Activated CD4-positive, alpha-beta T cell treated with anti-CD3 and anti-CD28 coated beads, Interleukin-2, amount 50 U/mL, for 48 hours (primary cell): ENCODE data around the gene DSN1.
A peak's percentile ranks its signal among the peaks of the same experiment; 100 is the strongest.
"Not testable (repeated sequence)": the region's sequence is repeated elsewhere in the genome, so short reads cannot be mapped to it uniquely, and the experiment has no call there.

Experiments used
- DNase-seq, 2 experiments: peaks; one replicate each; pipeline ENCODE4 v3.0.0-alpha.2; 2020

The DSN1 gene, protein sequence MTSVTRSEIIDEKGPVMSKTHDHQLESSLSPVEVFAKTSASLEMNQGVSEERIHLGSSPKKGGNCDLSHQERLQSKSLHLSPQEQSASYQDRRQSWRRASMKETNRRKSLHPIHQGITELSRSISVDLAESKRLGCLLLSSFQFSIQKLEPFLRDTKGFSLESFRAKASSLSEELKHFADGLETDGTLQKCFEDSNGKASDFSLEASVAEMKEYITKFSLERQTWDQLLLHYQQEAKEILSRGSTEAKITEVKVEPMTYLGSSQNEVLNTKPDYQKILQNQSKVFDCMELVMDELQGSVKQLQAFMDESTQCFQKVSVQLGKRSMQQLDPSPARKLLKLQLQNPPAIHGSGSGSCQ

DNA sequence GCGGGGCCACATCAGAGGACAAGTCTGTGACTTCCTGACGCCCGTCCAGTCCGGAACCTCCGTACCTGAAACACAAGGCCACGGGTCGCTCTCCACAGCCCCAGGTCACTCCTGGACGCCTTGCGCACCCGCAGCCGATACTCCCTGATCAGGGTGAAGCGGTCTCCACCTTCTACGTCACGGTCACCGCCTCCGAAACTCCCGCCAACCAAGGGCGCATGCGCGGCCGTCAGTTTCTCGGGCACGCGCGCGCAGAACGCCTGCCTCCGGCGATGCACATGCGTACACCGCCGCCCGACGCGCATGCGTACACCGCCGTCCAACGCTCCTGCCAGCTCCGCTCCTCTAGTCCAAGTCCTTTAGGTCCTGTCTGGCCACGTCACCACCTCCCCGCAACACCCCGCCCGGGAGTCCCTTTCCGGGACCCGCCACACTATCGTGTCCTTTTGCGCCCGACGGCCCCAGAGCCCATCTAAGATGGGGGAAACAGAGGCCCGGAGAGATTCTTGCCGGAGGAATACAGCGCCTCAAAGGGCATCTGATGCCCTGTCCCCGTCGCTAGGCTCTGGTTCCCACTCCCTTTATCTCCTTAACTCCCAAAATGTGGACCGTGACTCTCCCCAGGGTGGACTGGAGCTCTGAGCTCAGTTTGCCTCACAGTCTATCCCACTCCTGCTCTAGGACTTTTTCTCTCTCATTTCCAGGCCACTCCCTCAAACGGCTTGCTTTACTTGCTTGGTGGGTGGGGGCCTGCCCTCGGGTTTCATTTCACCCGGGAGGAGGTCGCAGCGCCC, at the start of gene DSN1:
Gene DSN1 (minus strand): TSS at position 167 of the 794 bp plus-strand sequence. CDS start 2,305 bp downstream, outside the sequence.
- peak; percentile 99 for DNase-seq

DNA sequence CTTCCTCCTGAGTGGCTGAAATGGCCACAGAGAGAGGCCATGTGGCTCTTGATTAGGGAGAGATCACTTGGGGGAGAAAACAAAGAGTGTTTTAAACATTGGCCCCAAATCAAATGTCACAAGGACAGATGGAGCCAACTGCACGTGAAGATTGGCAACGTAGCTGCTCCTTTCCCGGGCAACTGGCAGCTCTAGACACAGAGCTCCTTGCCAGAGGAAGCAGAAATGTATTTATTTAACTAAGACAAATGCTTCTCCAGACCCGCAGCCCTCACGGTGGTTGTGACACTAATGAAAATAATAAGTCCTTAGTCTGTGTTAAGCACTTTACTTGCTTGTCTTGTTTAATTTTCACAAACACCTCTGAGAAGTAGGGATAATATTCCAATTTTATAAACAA, 49.6 kb upstream of the DSN1 start:
- no peak for DNase-seq

DNA sequence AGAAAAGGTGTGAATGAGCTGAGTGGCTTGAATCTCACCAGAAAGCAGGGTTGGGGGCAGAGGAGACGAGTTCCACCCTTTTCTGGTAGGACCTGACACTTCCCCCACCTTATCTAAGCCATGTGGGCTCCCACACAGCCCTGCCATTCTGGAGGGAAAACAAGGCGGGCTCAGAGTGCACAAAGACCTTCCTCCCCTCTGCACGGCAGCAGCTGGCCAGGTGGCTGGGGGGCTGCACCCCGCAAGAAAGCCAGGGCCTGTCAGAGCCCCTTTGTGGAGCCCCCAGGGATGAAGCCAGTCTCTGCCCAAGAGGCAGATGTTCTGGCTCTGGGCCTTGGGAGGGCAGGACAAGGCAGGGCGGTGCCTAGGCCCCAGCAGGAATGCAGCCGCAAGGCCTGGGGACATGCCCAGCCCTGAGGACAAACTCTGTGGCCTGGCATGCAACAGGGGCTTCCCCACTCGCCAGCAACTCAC, 48.4 kb upstream of the DSN1 start:
- no peak for DNase-seq

DNA sequence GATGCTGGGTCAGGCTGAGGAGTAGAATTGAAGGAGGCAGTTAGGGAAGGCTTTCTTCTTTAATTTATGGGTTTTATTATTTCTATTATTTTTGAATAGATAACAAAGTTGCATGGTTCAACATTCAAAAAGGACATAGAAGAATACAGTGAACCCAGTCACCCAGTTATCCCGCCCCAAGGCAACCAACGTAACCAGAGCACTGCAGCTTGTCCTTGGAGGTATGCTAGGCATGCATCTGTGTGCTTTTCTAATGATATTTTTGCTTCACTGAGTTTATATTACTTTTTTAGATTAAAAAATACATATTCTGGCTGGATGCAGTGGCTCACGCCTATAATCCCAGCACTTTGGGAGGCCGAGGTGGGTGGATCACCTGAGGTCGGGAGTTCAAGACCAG, 47.4 kb upstream of the DSN1 start:
- DNase-seq = no peak

DNA sequence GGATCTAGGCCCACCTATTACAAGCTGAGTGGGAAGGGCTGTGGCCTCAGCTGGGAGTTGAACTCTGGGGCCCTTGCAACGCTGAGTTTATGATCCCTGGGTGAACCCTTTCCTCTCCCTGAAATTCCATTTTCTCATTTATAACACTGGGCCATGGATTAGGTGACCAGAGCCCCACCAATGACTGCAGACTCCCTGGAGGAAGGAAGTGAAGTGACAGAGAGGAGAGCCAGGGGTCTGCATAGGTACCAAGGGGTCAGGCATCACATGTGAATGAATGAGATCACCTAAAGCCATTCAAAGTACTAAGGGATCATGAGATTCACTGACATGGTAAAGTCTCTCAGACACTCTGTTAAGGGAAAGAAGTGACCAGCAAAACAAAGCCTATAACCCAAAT, 46.5 kb upstream of the DSN1 start:
- DNase-seq = no peak

DNA sequence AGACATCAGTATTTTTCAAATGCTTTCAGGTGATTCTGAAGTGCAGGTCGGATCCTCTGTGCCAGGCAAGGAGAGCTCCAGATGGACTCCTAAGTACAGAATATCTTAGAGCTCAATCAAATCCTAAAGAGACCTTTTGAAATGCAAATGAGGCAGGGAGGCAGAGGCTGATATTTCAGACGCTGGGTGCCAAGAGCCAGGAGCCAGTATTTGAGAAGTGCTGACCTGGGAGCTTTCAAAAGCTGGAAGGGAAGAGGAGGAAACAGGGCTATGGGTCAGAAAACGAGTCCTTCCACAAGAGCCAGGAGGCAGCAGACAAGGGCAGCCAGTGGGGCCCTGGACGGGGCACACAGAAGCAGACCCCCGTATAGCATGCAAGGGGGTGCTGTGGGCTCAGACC, 46.1 kb upstream of the DSN1 start:
- DNase-seq = no peak

DNA sequence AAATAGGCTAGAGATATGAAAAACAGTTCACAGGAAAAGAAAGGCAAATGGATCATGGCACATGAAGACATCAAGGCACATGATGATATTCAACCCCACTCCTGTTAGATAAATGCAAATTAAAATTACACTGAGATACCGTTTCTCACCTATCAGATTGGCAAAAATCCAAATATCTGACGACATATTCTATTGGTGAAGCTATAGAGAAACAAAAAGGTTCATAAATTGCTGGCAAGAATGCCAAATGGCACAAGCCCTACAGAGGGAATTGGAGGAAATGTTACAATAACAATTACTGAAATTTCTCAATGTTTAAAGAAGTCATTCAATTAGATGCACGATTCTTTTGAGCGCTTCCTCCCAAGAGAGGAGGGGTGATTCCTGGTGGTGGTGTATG, 45.3 kb upstream of the DSN1 start:
- DNase-seq = no peak

DNA sequence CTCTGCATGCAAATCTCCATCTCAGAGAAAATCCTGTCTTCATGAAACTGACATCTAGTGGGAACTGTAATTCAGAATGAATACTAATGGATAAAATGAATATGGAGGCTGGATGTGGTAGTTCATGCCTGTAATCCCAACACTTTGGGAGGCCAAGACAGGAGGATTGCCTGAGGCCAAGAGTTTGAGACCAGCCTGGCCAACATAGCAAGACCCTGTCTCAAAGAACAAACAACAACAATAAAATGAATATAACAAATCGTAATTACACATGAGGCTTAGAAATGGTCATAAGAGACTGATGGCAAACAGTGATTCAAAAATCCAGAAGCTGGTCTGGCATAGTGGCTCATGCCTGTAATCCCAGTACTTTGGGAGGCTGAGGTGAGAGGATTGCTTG, 44.6 kb upstream of the DSN1 start:
- DNase-seq = no peak

DNA sequence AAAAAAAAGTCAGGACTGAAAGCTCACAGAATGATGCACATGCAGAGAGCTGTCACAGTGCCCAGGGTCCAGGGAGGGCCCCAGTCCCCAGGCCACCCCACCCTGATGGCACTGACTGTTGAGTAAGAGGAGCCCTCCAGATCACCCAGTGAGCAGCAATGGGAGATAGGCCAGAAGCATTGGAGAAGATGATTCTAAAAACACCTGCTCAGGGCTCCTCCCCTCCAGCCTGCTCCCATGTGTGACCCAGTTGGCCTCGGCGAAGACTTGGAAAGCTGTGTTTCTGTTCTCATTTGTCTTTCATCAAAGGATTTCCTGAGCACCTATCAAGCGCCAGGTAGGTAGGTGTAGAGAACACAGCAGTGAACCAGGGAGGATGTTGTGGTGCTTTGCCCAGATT, 43.9 kb upstream of the DSN1 start:
- no peak for DNase-seq

DNA sequence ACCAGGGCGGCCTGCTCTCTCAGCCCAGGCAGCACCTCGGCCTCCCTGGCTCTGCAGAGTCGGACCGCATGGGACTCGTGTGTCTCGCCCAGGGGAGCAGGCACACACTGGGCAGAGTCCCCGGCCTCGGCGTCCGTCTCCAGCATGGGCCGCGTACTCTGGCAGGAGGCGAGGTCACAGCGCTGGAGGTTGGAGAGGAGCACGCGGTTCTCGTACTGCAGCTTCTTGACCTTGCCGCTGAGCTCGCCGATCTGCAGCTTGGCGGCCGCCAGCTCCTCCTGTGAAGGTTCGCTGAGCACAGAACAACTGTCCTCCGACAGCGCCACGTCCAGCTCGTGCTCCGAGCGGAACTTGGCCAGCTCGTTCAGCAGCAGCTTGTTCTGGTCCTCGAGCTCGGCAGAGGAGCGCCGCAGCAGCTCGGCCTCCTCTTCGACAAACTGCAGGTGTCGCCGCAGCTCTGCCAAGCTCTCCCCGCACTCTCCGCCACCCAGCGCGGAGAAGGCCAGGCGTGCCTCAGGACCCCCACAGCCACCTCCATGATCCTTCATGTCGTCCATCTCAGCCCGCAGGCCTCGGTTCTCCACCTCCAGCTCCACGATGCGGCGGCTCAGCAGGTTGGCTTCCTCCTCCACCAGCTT, 42.0 kb upstream of the DSN1 start:
- DNase-seq = no peak

DNA sequence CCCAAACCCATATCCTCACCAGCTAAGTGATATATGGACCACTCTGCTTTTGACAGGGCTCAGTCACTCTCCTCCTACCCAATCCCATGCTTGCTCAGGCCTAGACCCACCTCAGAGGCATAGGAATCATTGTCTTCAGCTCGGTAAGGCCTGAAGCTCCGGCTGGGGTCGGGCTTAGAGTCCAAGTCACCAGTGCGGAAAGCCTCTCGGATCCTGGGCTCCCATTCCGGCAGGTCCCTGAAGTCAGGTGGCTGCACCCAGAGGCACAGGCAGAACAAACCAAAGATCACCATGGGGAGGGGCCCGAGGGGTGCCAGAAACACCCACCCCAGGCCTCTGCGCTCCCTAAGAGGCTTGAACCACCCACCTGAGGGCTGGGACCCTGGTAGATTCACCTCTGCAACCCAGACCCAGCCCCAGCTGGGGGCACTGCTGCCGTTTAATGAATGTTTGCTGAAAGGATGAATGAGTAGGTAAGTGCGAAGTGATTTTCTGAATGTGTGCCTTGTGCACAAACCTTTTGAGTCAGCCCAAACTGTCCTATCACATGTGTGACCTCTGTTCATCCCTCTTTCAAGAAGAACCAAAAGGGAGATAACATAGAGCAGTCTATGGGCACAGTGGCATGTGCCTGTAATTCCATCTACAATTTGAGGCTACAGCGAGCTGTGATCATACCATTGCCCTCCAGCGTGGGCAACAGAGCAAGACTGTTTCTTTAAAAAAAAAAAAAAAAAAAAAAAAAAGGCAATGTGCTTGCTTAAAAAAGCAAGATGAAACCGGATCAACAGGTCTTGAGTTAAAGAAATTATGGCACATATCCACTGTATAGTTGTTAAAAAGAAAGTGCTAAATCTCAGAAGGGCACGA, 39.3 kb upstream of the DSN1 start:
- no peak for DNase-seq

DNA sequence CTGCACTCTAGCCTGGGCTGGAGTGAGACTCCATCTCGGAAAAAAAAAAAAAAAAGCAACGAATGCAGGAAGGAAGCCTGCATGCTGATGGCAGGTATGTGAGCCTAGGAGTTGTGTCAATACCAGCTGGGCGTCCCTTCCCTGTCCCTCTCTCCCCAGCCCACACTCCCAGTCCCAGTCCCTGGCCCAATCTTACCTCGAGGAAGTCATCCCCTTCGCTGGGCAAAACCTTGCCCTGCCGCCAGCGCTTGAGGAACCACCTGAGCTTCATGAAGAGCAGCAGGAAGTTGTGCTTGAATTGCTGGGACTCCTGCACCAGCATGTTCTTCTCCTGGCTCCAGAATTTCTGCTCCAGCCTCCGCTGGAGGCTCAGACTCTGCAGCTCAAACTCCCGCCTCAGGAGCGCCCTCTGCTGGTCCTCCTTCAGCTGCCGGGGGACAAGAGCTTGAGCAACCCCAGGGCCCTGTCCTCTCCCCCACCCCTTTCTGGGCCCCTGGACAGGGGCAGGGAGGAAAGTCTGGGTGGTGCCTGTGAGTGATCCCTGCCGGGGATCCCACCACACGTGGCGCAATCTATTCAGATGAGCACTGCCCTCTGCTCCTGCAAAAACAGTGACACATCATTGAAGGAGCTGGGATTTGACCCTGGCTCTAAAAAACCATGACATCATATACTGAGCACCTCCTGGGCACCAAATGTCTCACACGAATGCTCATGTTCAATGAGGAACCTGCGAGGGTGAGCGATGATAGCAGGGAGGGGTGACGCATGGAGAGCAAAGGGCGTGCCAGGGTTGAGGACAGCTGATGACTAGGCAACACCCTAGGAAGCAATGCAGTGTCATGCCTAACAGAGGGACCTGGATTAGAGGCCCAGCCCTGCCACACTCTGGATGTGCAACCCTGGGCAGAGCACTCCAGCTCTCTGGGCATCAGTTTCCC, 35.0 kb upstream of the DSN1 start:
- peak; percentile 88 to 89 for DNase-seq

DNA sequence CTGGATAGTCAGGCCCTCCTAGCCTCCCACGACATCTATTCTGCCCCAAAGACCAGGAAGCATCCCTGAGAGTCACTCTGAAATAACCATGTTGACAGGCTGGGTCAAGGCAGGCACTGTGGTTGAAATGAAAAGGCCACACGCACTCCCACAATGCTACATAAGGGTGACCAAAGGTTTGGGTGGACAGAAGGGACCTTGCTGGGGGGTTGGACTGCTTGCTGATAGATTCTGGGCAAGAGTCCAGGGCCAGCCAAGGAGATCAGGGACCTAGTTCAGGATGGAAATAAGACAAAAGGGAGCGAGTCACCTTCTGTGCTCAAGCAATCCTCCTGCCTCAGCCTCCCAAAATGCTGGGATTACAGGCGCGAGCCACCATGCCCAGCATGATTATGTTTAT, 32.5 kb upstream of the DSN1 start:
- no peak for DNase-seq

DNA sequence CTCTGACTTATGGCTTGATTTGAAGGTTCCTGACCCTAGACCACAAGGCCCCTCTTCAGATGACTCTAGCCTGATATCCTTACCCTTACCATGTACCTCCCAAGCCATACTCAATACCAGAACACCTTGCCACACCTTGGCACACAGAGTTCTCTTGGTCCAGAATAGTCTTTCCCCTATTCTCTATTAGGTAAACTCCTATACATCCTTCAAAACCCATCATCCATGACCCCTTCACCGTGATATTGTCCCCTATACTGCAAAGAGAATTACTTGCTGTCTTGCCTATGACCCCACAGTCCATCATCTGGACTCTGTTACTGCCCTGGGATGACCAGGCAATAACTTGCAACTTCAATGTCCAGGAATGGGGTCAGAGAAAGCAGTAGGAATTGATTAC, 31.8 kb upstream of the DSN1 start:
- no peak for DNase-seq

DNA sequence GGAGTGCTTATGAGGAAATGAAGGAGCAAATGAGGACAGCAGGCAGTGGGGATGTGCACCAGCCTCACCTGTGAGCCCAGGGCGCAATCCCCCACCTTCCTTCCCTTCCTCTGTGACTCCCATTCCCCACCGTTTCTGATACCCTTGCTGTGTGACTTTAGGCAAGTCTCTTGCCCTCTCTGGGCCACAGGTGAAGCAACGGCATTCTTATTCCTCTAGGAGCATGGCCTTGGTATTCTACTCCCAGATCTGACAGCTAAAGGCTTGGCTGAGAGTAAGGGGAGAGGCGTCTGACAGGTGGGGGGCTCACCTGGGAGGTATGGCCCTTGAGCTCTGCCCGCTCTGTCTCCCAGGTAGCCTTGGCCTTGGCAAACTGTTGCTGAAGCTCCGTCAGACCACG, 30.9 kb upstream of the DSN1 start:
- no peak for DNase-seq

DNA sequence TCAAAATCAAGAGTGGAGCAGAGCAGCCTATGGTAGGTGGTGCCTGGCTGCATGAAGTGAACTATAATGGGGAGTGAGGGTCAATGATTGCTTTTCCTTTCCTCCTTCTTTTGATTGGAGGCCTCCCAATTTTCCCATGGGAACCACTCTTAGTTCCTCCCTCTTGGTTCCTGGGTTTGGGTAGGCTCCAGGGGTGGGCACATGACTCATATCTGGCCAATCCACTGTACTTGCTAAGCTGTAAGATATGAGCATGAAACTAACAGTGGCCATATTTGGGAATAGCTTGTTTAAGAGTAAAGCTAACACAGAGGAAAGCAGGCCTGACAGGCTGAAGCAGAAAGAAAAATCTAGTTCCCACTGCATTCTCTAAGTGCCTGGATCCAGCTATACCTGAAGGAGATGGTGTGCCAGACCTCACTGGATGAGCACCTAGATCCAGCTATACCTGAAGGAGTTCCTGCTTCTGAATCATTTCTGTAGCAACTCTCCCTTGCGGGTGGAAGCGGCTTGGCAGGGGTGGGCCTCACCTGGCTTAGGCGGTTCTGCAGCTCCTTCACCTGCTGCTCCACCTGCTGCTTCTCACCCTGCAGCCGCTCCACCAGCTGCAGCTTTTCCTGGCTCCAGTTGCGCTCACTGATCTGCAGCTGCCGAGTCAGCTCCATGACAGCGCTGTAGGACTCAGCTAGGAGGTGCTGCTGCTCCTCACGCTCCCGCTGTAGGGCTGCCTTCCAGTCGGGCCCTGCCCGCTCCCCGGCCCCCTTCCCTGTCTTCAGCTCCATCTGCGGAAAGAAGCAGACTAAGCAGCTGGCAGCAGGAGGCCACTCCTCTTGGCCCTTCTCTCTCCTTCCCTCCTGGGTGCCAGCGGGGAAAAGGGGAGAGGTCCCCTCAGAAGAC, 29.0 kb upstream of the DSN1 start:
- no peak for DNase-seq

DNA sequence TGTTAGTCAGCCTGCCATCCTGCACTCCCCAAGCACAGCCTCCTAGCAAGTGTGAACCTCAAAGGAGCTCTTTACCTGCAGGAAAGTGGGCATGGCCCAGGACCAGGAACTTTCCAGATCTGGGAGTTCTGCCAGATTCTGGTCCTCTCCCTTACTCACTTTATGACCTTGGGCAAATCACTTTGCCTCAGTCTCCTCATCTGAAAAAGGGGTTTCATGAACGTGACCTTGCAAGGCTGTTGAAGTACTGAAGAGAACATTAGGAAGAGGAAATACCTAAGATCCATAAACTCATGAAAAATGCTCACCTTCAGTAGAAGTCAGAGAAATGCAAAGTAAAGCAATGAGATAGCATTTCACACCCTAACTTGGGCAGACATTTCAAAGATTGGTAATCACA, 26.8 kb upstream of the DSN1 start:
- no peak for DNase-seq

DNA sequence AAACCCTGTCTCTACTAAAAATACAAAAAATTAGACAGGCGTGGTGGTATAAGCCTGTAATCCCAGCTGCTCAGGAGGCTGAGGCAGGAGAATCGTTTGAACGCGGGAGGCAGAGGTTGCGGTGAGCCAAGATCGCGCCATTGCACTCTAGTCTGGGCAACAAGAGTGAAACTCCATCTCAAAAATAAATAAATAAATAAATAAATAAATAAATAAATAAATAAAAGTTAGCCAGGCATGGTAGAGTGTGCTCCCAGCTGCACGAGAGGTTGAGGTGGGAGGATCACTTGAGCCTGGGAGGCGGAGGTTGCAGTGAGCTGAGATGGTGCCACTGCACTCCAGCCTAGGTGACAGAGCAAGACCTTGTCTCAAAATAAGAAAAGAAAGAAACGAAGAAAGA, 25.8 kb upstream of the DSN1 start:
- not testable (repeated sequence) for DNase-seq

DNA sequence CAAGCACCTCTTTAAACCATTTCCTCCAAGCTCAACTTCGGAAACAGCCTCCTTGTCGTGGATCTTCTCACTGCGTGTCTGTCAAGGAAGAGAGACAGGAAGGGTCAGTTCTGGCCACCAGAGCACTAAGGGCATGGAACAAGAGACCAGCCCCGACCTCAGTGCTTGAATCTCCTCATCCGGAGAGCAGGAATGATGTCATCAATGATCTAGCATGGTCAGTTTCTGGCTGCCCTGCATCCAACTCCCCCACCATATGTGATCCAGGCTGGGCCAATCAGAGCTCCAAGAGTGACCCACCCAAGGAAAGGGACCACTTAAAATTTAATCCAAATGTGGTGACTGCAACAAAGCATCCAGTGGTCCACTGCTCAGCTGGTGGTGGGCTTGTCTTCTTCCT, 23.3 kb upstream of the DSN1 start:
- DNase-seq = no peak

DNA sequence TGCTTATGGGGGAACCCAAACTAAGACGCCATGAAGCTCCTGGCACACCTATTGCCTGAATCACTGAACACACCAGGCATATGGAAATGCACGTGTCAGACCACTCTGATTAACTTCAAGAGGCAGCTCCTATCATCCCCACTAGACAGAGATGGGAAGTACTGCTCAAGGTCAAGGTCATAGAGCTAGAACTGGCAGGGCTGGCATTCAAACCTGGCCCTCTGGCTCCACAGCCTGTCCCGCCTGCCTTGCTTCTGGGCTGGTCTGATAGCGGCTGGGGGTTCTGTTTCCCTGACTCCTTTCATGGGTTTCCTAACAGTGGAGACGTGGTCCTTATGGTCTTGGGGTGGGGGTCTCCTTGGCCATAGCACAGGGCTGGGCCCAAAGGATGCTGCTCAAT, 22.6 kb upstream of the DSN1 start:
- no peak for DNase-seq

DNA sequence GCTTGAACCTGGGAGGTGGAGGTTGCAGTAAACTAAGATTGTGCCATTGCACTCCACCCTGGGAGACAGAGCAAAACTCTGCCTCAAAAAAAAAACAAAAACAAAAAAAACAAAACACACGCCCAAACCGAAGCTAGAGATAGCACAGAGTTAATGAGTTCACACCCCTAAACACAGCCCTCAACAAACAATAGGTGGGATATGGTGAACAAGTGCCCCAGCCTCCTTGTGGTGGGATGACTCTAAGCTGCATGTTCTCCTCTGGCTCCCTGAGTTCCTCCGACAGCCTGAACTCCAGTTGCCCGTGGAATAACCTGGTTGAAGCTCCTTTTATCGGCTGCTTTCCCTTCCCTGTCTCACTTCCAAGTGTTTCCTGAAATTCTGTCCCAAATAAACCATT, 22.1 kb upstream of the DSN1 start:
- no peak for DNase-seq
